GM04503 (cell line): ENCODE results near the gene DENND2A.
A peak's percentile ranks its signal among the peaks of the same experiment; 100 is the strongest.
"Not testable (repeated sequence)": the region's sequence is repeated elsewhere in the genome, so short reads cannot be mapped to it uniquely, and the experiment has no call there.

Experiments used
- DNase-seq: peaks from one replicate; pipeline ENCODE4 v3.0.0-alpha.2; 2012; ENCODE audit warnings: low read depth

DENND2A gene

GRCh38 chr7:140587243-140587642, 53.4 kb downstream of the DENND2A start:
- no peak for DNase-seq

GRCh38 chr7:140586516-140586915, 54.1 kb downstream of the DENND2A start:
- no peak for DNase-seq

GRCh38 chr7:140585333-140585732, 55.3 kb downstream of the DENND2A start:
- no peak for DNase-seq

GRCh38 chr7:140584195-140584851, 56.3 kb downstream of the DENND2A start:
- no peak for DNase-seq

GRCh38 chr7:140581411-140581810, 59.2 kb downstream of the DENND2A start:
- no peak for DNase-seq

GRCh38 chr7:140577651-140578050, 63.0 kb downstream of the DENND2A start:
- no peak for DNase-seq

- no peak for DNase-seq
These were observed 64.0 kb downstream of the DENND2A start for GRCh38 chr7:140576589-140576988.

GRCh38 chr7:140571538-140572122, 69.0 kb downstream of the DENND2A start:
- DNase-seq = no peak

GRCh38 chr7:140570120-140570519, 70.5 kb downstream of the DENND2A start:
- DNase-seq = no peak

- DNase-seq = no peak
These were observed 72.4 kb downstream of the DENND2A start for GRCh38 chr7:140568021-140568813.

- peak; percentile 16 for DNase-seq
These were observed 74.4 kb downstream of the DENND2A start for GRCh38 chr7:140566186-140566585.

GRCh38 chr7:140565761-140566160, 74.9 kb downstream of the DENND2A start:
- not testable (repeated sequence) for DNase-seq

- no peak for DNase-seq
These were observed 76.0 kb downstream of the DENND2A start for GRCh38 chr7:140564643-140565042.

GRCh38 chr7:140562926-140563481, 77.6 kb downstream of the DENND2A start:
- DNase-seq = peak; percentile 12

GRCh38 chr7:140559410-140559809, 81.2 kb downstream of the DENND2A start:
- no peak for DNase-seq

GRCh38 chr7:140557809-140558518, 82.6 kb downstream of the DENND2A start:
- DNase-seq = no peak

GRCh38 chr7:140557069-140557468, 83.5 kb downstream of the DENND2A start:
- DNase-seq = no peak

GRCh38 chr7:140553236-140553635, 87.4 kb downstream of the DENND2A start:
- DNase-seq = not testable (repeated sequence)

GRCh38 chr7:140552240-140552679, 88.4 kb downstream of the DENND2A start:
- no peak for DNase-seq

- DNase-seq = no peak
These were observed 89.0 kb downstream of the DENND2A start for GRCh38 chr7:140551355-140552239.

GRCh38 chr7:140546947-140547346, 93.7 kb downstream of the DENND2A start:
- DNase-seq = no peak
